Measurements from ENCODE around the gene IFIT5.

GRCh38 chr10:89450901-89451300 is 36.5 kb downstream of the IFIT5 start:
- TF ChIP-seq CTCF (IDR thresholded peaks at IDR 0.05 in 8 of 11, conservative IDR thresholded peaks at IDR 0.05 in 3 of 11) (no peak), POLR2A (IDR thresholded peaks at IDR 0.05) (no peak), POLR2AphosphoS5 (IDR thresholded peaks at IDR 0.05) (no peak)
